SK-N-SH treated with all-trans-retinoic acid at 6 μM for 48 hours (cell line): ENCODE data around the gene TMEM232.
A peak's percentile ranks its signal among the peaks of the same experiment; 100 is the strongest.

ENCODE experiments used
- ARNTL ChIP-seq: fragments of 450-650 bp; formaldehyde crosslinking; IDR thresholded peaks from 2 replicates; pipeline ENCODE4 v1.5.0; 2020; ENCODE audit warnings: low read depth, mild to moderate bottlenecking, moderate library complexity, borderline replicate concordance
- ESRRG ChIP-seq: fragments of 250-450 bp; sonication (Bioruptor Pico); IDR thresholded peaks from 2 replicates; pipeline ENCODE4 v1.6.1; 2021; ENCODE audit warnings: mild to moderate bottlenecking
- ISL1 ChIP-seq: fragments of 250-450 bp; sonication (Bioruptor Pico); IDR thresholded peaks from 2 replicates; pipeline ENCODE4 v2.1.2; 2022; ENCODE audit warnings: mild to moderate bottlenecking, moderate library complexity
- OSR1 ChIP-seq: fragments of 250-450 bp; sonication (Bioruptor Pico); IDR thresholded peaks from 2 replicates; pipeline ENCODE4 v1.8.0; 2022; ENCODE audit warnings: moderate library complexity, mild to moderate bottlenecking, inconsistent platforms
- RARB ChIP-seq: fragments of 250-450 bp; sonication (Bioruptor Pico); IDR thresholded peaks from 2 replicates; pipeline ENCODE4 v1.8.0; 2021; ENCODE audit warnings: mild to moderate bottlenecking, moderate library complexity
- TCF4 ChIP-seq: fragments of 250-450 bp; sonication (Bioruptor Pico); IDR thresholded peaks from 2 replicates; pipeline ENCODE4 v1.8.0; 2021; ENCODE audit warnings: mild to moderate bottlenecking, moderate library complexity, borderline replicate concordance
- ZFP3 ChIP-seq: fragments of 250-450 bp; sonication (Bioruptor Pico); IDR thresholded peaks from 2 replicates; pipeline ENCODE4 v1.5.0; 2020; ENCODE audit warnings: mild to moderate bottlenecking, moderate library complexity
- ZFP30 ChIP-seq: fragments of 450-650 bp; formaldehyde crosslinking; IDR thresholded peaks from 2 replicates; pipeline ENCODE4 v1.5.0; 2022; ENCODE audit warnings: mild to moderate bottlenecking, moderate library complexity
- TF ChIP-seq, protein P1 (sequence below): fragments of 250-450 bp; sonication (Bioruptor Pico); IDR thresholded peaks from 2 replicates; pipeline ENCODE4 v1.8.0; 2020; ENCODE audit warnings: mild to moderate bottlenecking, moderate library complexity, borderline replicate concordance
- TF ChIP-seq, protein P2 (sequence below): fragments of 250-450 bp; sonication (Bioruptor Pico); IDR thresholded peaks from 2 replicates; pipeline ENCODE4 v1.5.1; 2021; ENCODE audit warnings: mild to moderate bottlenecking, moderate library complexity
- TF ChIP-seq, protein P3 (sequence below): fragments of 250-450 bp; sonication (Bioruptor Pico); IDR thresholded peaks from 2 replicates; pipeline ENCODE4 v1.5.1; 2020; ENCODE audit warnings: low read depth, mild to moderate bottlenecking, moderate library complexity
- TF ChIP-seq, protein P4 (sequence below): fragments of 250-450 bp; sonication (Bioruptor Pico); IDR thresholded peaks from 2 replicates; pipeline ENCODE4 v1.8.0; 2021; ENCODE audit warnings: low read depth, mild to moderate bottlenecking, moderate library complexity, borderline replicate concordance
- TF ChIP-seq, protein P5 (sequence below): fragments of 250-450 bp; sonication (Bioruptor Pico); IDR thresholded peaks from 2 replicates; pipeline ENCODE4 v1.5.0; 2020; ENCODE audit warnings: mild to moderate bottlenecking, moderate library complexity

DNA sequence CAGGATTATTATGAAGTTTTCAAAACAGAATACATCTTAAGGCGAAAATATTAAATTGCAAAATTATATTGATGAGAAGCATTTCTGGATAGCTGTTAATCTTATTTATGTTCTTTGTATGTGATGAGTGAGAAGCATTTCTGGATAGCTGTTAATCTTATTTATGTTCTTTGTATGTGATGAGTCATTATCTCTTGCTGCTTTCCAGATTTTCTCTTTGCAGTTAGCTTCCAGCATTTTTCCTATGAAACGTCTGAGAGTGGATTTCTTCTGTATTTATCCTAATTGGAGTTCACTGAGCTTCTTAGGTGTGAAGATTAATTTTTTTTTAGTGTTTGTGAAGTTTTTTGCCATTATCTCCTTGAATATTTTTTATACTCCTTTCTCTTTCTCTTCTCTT lies 8.2 kb downstream of the TMEM232 start:
- TF ChIP-seq ZFP30 (CRISPR knock-in tag) (no peak), OSR1 (CRISPR knock-in tag) (no peak), TCF4 (no peak), RARB (CRISPR knock-in tag) (no peak), ISL1 (CRISPR knock-in tag) (peak; percentile 30; the same call in 1 of the 2 replicates), ARNTL (CRISPR knock-in tag) (no peak), ESRRG (CRISPR knock-in tag) (no peak), ZFP3 (CRISPR knock-in tag) (no peak)
- TF ChIP-seq, protein P1, sequence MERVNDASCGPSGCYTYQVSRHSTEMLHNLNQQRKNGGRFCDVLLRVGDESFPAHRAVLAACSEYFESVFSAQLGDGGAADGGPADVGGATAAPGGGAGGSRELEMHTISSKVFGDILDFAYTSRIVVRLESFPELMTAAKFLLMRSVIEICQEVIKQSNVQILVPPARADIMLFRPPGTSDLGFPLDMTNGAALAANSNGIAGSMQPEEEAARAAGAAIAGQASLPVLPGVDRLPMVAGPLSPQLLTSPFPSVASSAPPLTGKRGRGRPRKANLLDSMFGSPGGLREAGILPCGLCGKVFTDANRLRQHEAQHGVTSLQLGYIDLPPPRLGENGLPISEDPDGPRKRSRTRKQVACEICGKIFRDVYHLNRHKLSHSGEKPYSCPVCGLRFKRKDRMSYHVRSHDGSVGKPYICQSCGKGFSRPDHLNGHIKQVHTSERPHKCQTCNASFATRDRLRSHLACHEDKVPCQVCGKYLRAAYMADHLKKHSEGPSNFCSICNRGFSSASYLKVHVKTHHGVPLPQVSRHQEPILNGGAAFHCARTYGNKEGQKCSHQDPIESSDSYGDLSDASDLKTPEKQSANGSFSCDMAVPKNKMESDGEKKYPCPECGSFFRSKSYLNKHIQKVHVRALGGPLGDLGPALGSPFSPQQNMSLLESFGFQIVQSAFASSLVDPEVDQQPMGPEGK (CRISPR knock-in tag), result no peak
- TF ChIP-seq, protein P2, sequence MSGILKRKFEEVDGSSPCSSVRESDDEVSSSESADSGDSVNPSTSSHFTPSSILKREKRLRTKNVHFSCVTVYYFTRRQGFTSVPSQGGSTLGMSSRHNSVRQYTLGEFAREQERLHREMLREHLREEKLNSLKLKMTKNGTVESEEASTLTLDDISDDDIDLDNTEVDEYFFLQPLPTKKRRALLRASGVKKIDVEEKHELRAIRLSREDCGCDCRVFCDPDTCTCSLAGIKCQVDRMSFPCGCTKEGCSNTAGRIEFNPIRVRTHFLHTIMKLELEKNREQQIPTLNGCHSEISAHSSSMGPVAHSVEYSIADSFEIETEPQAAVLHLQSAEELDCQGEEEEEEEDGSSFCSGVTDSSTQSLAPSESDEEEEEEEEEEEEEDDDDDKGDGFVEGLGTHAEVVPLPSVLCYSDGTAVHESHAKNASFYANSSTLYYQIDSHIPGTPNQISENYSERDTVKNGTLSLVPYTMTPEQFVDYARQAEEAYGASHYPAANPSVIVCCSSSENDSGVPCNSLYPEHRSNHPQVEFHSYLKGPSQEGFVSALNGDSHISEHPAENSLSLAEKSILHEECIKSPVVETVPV, result no peak
- TF ChIP-seq, protein P3, sequence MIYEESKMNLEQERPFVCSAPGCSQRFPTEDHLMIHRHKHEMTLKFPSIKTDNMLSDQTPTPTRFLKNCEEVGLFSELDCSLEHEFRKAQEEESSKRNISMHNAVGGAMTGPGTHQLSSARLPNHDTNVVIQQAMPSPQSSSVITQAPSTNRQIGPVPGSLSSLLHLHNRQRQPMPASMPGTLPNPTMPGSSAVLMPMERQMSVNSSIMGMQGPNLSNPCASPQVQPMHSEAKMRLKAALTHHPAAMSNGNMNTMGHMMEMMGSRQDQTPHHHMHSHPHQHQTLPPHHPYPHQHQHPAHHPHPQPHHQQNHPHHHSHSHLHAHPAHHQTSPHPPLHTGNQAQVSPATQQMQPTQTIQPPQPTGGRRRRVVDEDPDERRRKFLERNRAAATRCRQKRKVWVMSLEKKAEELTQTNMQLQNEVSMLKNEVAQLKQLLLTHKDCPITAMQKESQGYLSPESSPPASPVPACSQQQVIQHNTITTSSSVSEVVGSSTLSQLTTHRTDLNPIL (CRISPR knock-in tag), result no peak
- TF ChIP-seq, protein P4, sequence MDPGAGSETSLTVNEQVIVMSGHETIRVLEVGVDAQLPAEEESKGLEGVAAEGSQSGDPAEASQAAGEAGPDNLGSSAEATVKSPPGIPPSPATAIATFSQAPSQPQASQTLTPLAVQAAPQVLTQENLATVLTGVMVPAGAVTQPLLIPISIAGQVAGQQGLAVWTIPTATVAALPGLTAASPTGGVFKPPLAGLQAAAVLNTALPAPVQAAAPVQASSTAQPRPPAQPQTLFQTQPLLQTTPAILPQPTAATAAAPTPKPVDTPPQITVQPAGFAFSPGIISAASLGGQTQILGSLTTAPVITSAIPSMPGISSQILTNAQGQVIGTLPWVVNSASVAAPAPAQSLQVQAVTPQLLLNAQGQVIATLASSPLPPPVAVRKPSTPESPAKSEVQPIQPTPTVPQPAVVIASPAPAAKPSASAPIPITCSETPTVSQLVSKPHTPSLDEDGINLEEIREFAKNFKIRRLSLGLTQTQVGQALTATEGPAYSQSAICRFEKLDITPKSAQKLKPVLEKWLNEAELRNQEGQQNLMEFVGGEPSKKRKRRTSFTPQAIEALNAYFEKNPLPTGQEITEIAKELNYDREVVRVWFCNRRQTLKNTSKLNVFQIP (CRISPR knock-in tag), result no peak
- TF ChIP-seq, protein P5, sequence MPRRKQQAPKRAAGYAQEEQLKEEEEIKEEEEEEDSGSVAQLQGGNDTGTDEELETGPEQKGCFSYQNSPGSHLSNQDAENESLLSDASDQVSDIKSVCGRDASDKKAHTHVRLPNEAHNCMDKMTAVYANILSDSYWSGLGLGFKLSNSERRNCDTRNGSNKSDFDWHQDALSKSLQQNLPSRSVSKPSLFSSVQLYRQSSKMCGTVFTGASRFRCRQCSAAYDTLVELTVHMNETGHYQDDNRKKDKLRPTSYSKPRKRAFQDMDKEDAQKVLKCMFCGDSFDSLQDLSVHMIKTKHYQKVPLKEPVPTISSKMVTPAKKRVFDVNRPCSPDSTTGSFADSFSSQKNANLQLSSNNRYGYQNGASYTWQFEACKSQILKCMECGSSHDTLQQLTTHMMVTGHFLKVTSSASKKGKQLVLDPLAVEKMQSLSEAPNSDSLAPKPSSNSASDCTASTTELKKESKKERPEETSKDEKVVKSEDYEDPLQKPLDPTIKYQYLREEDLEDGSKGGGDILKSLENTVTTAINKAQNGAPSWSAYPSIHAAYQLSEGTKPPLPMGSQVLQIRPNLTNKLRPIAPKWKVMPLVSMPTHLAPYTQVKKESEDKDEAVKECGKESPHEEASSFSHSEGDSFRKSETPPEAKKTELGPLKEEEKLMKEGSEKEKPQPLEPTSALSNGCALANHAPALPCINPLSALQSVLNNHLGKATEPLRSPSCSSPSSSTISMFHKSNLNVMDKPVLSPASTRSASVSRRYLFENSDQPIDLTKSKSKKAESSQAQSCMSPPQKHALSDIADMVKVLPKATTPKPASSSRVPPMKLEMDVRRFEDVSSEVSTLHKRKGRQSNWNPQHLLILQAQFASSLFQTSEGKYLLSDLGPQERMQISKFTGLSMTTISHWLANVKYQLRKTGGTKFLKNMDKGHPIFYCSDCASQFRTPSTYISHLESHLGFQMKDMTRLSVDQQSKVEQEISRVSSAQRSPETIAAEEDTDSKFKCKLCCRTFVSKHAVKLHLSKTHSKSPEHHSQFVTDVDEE, result no peak
